ENCODE results near the gene CENPX.

CENPX gene

DNA sequence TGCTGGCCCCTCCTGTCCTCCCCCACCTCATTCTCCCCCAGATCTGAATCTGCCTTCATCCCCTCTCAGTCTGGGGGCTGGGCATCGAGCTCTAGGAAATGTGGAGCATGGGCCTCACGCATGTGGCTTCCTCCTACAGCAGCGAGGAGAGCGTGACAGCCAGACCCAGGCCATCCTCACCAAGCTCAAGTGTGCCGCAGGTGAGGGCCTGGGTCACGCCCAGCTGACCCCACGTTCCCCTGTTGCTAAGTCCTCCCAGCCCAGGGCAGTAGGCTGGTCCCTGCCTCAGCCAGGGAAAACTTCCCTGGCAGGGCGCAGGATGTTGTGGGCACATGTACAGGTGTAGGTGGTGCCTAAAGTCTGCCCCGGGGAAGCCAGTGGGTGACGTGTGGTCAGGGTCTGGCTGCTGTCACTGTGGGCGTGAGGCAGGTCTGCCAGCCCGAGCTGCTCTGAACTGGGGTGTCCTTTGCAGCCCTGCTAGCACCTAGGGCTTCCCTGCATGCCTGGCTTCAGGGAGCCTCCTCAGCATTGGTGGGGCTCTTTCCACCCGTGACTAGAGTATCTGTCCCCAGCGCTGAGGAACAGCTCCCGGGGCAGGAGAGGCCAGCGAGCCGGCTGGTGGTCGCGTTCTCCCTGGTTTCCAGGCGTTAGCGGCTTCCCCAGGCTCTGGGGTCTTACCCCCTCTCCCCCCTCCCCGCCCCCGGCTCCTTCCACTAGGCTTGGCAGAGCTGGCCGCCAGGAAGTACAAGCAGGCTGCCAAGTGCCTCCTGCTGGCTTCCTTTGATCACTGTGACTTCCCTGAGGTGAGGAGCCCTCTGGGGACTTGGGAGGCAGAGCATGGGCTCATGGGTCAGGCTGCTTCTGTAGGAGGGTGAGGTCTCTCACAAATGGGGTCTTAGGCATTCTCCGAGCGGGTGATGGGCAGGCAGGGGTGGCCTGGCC is 32.6 kb upstream of the CENPX start:
- in situ Hi-C loops (cut with MboI; ENCODE audit: low sequenced_read_pairs) = no loop called here

DNA sequence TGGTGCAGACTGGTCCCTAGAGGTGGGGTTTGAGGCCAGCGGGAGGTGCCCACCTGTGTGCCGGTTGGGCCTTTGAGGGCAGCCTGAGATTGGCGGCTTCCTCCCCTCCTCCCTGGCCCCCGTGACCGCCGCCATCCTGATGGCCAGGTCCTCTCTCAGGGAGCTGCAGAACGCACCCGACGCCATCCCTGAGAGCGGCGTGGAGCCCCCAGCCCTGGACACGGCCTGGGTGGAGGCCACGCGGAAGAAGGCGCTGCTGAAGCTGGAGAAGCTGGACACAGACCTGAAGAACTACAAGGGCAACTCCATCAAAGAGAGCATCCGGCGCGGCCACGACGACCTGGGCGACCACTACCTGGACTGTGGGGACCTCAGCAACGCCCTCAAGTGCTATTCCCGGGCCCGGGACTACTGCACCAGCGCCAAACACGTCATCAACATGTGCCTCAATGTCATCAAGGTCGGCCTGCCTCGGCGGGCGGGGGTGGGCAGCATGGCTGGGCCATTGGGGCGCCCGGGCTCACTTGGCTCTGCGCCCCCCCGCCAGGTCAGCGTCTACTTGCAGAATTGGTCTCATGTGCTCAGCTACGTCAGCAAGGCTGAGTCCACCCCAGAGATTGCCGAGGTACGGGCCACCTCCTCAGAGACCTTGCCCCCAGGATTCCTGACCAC is 31.8 kb upstream of the CENPX start:
- in situ Hi-C loops (cut with MboI; ENCODE audit: low sequenced_read_pairs) = no loop called here

DNA sequence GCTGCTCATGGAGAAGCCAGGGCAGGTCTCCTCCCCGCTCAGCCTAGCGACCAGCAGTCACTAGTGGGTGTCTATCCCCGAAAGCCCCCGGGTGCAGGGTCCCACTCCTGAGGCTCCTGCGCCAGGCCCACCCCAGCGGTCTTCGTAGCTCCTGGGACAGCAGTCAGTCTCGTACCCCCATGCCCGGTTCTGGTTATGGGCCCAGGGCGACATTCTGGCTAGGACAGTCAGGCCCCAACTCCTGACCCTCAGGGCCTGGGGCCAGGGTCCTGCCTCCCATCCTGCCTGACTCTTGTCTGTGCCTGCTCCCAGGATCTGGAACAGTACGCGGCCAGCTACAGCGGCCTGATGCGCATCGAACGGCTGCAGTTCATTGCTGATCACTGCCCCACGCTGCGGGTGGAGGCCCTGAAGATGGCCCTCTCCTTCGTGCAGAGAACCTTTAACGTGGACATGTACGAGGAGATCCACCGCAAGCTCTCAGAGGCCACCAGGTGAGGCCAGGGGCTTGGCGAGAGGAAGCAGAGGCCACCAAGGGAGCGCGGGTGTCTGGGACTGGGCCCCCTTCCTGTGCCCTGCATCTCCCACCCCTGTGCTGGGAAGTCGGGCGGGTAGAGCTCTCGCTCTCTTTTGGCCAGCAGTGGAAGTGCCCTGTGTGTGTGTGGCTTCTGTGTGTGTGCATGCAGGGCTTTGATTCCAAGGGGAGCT is 31.0 kb upstream of the CENPX start:
- in situ Hi-C loops (cut with MboI; ENCODE audit: low sequenced_read_pairs) = no loop called here

DNA sequence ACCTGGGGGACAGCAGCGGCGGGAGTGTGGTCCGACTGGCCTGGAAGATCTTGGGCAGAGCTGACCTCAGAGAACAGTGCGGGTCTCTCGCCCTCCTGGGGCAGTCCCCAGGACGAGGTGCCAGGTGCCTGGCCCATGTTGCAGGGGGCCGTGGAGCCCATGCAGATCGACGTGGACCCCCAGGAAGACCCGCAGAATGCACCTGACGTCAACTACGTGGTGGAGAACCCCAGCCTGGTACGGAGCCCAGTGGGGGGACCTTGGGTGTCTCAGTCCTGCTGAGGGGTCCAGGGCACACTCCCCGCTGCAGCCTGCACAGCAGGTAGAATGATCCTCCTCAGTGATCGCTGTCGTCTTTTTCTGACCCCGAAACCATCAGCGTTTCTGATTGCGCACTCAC is 30.5 kb upstream of the CENPX start:
- in situ Hi-C loops (cut with MboI; ENCODE audit: low sequenced_read_pairs) = no loop called here

DNA sequence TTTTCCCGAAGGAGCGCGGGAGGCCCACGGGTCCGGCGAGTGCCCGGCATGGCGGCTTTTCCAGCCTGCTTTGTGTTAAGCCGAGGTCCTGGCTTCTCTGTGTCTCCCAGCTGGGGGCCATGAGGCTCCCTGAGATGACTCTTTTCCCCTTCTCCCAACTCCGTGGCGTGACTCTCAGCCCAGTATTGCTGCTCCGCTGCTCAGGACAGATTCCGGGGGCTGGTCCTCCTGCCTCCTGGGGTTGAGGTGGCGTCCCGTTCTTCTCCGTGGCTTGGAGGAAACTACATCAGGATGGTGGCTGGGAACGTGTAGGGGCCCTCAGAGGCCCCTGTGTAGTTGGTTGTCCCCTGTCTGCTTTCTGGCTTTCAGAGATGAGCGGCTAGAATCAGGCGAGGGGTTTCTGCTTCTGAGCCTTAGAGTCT is 30.0 kb upstream of the CENPX start:
- in situ Hi-C loops (cut with MboI; ENCODE audit: low sequenced_read_pairs) = no loop called here

DNA sequence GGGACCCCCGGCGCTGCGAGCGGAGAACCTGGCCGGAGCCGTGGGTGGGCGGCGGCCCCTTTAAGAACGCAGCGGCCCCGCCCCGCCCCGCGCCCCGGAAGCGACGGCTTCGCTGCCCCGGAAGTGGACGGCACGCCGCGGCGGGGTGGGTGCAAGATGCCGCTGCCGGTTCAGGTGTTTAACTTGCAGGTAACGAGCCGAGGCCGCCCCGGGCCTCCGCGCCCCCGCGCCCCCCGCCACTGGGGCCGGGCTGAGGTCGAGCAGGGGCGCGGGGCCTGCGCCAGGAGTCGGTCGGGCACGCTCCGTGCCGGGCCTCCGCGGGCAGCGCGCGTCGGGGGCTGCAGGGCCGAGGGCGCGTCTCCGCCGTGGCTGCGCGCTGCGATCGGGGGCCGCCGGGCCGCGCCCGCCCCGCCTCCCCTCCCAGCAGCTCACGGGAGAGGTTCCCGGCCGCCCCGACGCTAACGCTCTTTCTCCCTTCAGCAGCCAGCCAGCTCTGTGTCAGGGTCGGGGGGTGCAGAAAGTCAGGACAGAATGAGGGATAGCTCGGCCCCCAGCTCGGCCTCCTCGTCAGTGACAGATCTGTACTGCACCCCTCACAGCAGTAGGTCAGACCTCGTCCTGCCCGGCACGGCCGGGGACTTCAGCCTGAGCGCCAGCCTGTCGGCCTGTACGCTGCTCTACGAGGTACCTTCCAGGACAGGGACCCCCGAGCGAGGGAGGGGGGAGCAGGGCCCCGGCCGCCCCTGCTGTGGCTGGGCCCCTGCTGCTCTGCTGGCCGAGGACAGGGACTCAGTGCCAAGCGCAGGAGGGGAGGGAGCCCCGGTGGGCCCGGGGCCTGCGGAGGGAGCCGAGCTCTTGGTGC is 29.3 kb upstream of the CENPX start, which contains the start of the genes GPS1 and RFNG:
Gene GPS1 (plus strand): TSS at position 123 of the 862 bp plus-strand sequence. CDS start 34 bp downstream, at position 157.
Gene RFNG (minus strand): TSS at position 36 of the 862 bp plus-strand sequence. CDS start 45 bp downstream, outside the sequence.
- in situ Hi-C loops (cut with MboI; ENCODE audit: low sequenced_read_pairs) = no loop called here

DNA sequence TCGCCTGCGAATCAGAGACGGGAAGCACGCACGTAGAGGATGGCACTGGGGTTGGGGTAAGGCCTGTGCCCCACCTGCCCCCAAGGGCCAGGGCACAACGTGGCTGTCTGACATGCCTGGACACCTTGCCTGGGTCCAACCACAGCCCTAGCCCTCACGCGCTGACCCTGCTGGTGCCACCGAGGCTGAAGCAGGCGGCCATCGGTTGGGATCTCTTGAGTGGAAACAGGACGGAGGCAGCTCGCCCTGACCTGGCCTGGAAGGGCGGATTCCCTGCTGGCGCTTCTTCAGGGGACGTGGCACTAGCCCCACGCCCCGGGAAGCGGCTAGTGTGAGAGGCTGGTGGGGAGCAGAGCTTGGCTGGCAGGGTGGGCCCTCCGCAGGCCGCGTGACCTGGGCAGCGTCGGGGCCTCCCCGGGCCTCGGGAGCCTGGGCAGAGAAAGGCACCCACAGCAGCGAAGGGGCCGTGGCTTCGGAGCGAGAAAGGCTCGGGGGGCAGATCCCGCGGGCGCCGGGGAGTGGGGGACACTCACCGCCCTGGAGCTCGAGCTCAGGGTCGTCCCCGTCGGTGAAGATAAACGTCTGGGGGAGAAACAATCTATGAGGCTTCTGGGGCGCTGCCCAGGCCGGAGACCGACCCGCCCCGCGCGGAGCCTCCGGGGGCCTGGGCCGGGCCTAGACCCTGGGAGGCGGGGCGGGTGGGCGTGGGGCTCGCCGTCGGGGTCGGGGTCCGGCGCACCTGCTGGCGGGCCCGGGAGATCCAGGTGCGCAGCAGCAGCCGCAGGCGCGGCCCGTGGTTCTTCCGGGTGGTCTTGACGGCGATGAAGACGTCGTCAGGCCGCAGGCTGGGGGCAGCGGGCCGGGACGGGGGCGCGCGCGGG is 28.3 kb upstream of the CENPX start:
- in situ Hi-C loops (cut with MboI; ENCODE audit: low sequenced_read_pairs) = no loop called here

DNA sequence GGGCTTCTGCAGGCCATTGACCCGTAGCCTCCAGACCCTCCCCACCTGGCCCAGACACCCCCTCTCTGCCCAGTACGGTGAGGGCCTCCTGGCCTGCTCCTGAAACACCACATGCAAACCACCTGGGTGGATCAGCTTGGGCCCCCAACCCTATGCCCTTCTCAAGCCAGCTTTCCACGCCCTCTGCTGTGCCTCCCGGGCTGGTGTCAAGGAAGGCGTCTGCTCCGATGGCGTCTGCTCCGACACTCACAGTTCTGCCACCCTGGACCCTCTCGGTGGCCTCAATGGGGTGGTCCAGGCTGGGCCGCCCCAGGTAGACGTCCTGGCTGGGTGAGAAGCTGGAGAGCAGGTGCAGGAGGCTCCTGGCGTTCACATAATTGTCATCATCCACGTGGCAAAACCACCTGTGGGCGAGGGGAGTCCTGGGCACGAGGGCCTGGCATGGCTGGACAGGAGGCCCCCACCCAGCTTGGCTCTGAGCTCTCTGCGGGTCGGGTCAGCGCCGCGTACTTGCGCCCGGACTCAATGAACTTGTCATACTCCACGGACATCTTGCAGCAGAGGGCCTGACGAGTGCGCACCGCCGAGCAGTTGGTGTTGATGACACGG is 27.6 kb upstream of the CENPX start:
- in situ Hi-C loops (cut with MboI; ENCODE audit: low sequenced_read_pairs) = no loop called here

DNA sequence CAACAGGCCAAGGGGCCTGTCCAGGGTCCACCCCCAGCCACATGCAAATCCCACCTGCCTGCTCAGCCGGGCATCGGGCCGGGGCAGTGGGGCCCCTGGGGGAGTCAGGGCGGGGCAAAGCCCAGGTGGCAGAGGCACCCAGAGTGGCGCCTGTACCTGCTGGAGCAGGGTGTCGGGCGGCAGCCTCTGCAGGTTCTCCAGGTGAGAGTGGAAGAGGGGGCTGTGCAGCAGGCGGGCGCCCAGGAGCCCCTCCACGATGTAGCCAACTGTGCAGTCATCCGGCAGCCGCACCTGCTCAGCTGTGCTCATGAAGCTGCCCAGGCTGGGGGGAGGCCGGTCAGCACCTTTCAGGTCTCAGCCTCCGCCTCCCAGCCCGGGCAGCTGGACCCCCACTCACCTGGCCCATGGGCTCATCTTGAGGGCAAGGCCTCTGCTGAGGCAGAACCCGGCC is 26.9 kb upstream of the CENPX start:
- in situ Hi-C loops (cut with MboI; ENCODE audit: low sequenced_read_pairs) = no loop called here

DNA sequence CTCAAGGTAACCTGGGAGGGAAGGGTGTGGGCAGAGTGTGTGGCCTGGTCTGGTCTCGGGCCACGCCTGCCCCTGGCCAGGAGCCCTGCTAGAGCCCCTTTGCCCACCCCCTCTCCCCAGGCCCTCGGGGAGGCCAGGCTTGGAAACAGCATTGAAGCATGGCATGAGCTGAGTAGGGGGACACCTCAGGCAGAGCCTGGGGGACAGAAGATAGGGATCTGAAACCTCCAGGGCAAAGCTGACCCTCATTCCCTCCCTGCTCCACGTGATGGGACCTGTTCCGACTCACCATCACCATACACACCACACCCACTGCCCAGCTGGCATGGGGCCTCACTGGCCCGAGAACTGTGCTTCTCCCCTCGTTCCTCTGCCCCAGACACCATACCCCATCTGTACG is 26.4 kb upstream of the CENPX start:
- in situ Hi-C loops (cut with MboI; ENCODE audit: low sequenced_read_pairs) = no loop called here

DNA sequence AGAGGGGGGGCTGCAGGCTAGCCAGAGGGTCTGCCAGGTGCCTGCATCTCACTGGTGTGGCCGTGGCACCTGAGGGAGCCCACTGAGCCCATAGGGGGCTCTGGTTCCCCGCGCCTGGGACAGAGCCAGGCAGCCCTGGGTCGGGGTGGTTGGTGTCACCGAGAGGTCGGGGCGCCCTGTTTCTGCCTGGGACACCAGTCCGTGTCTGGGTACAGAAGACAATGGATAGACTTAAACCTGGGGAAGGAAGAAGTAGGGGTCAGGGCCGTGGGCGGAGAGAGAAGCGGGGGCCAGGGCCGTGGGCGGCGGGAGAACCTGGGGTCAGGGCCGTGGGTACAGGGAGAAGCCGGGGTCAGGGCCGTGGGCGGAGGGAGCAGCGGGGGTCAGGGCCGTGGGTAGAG is 25.9 kb upstream of the CENPX start:
- in situ Hi-C loops (cut with MboI; ENCODE audit: low sequenced_read_pairs) = no loop called here

DNA sequence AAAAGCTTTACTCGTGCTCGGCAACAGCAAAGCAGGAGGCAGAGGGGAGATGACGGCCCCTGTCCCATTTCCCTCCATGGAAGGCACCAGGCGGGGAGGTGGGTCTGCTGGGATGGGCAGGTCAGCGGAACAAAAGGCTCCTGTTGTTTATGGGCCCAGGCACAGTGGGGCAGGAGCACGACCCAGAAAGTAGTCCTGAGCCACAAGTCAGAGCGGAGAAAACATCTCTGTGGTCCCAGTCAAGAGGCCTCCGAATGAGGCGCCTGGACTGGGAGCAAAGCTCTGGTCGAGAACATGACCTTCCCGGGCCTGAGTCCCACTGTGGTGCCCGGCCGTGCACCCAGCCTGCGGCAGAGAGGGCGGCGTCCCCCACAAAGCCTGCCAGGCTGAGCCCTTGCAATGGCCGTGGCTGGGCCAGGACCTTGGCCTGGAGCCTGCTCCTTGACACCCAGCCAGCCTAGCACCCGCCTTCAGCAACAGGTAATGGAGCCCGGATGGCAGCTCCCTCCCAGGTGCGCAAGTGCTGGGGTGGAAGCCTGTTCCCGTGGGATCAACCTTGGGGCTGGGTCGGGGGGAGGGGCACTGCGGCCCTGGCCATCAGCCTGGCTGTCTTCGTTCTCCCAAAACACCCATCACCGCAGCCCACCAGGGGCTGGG is 25.4 kb upstream of the CENPX start:
- in situ Hi-C loops (cut with MboI; ENCODE audit: low sequenced_read_pairs) = no loop called here

DNA sequence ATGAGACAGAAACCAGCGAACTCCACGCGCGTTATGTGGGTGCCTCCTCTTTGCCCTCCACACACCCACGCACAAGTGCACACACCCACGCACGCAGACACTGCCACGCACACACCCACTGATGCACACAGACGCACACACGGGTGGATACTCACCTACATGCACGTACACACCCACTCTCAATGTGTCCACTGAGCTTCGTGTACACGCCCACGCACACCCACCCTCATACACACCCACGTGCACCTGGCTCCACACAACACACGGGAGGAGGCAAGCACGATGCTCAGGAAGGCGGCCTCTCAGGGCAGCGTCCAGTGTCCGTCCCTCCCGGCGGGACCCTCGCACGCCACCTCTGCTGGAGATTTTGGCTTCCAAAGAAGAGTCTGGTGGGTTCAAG is 24.7 kb upstream of the CENPX start:
- in situ Hi-C loops (cut with MboI; ENCODE audit: low sequenced_read_pairs) = no loop called here

DNA sequence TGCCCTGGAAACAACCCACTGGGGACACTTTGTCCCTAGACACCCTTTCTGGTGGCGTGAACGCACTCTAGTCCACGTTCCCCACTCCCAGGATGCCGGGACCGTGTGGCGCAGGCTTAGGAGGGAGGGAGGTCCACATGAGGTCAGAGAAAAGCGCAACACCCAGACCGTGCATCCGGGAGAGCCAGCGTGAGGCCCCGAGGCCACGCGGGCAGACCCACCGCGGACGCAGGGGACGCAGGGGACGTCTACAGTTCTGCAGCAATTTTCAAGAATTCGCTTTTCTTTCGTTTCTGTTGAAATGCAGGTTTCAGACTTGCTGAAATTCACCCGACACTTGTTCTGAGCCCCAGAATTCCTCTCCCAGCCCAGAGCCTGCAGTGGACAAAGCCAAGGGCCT is 24.2 kb upstream of the CENPX start:
- in situ Hi-C loops (cut with MboI; ENCODE audit: low sequenced_read_pairs) = no loop called here

DNA sequence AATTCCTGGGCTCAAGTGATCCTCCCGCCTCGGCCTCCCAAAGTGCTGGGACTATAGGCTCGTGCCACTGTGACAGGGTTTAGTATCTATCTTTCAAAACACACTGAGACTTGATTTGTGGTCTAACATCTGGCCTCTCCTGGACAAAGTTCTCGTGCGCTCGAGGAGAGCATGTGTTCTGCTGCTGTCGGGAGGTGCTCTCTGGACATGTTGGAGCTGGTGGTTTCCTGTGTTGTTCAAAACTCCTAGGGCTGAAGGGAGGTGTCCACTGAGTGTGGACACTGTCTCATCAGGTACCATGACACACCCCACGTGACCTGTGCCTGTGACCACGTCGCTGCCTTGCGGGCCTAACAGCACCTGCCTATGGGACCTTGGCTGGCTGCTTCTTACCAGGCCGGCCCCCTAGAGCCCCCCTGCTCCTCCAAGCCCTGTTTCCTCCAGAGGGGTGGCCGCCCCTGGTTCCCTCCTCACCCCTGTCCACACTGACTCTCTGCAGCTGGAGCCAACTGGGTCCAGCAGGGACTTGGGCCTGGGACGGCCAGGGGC is 23.3 kb upstream of the CENPX start:
- in situ Hi-C loops (cut with MboI; ENCODE audit: low sequenced_read_pairs) = no loop called here

DNA sequence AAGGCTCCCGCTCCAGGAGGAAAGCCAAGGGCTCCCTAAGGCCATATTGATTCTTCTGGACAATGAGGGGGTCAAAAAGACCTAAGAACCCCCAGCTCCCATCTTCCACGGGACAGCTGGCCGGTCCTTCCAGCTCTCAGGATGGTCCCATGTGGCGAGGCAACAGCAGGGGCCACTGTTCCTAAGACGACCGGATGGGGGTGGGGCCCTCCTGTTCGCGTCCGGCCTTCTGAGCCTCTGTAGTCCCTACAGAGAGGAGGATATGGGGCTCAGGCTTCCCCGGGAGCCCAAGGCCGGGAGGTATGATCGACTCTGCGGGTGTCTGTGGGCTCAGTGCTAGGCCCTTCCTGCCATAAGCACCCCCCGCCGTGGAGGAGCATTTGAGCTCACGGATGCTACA is 20.8 kb upstream of the CENPX start:
- in situ Hi-C loops (cut with MboI; ENCODE audit: low sequenced_read_pairs) = no loop called here

DNA sequence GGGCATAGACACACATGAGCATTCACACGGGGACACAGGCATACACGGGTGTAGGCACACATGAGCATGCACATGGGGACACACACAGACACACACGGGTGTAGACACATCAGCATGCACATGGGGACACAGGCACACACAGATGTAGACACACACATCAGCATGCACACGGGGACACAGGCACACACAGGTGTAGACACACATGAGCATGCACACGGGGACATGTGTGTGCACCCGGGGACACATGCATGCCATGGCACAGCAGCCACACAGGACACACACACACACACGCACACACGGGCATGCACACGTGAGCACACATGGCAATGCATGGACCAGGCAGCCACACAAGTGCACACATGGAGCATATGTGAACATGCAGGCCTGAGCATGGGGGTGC is 20.0 kb upstream of the CENPX start:
- in situ Hi-C loops (cut with MboI; ENCODE audit: low sequenced_read_pairs) = no loop called here

DNA sequence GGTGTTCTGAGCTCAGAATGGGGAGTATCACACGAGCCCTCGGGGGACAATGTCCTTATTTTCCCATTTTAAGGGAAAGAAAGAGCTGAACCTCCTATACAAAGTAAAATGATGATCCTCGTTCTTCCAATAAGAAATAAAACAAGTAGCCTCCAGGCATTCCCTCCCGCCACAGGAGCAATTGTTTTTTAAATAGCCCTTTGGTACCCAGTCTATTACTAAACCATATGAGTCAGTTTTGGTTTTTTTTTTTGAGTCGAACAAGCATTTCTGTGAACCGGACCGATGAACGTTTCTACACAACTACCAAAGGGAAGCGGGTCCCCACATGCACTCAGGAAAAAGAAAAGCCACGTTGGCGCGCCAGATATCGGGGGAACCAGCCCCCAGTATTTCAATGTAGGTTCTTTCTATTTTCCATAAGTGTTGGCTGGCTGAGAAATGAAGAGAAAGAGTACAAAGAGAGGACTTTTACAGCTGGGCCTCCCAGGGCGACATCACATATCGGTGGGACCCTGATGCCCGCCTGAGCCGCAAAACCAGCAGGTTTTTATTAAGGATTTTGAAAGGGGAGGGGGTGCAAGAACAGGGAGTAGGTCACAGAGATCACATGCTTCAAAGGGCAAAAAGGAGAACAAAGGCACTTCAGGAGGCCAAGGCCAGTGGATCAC is 18.6 kb upstream of the CENPX start:
- in situ Hi-C loops (cut with MboI; ENCODE audit: low sequenced_read_pairs) = no loop called here

Data from HL-60/S4 (cell line).